NCI-H2171 (cell line): ENCODE results near the gene ZG16B.

ENCODE experiments used
- DNase-seq: peaks from one replicate; lab custom pipeline; 2025; lab: John Stamatoyannopoulos, UW

ZG16B gene

DNA sequence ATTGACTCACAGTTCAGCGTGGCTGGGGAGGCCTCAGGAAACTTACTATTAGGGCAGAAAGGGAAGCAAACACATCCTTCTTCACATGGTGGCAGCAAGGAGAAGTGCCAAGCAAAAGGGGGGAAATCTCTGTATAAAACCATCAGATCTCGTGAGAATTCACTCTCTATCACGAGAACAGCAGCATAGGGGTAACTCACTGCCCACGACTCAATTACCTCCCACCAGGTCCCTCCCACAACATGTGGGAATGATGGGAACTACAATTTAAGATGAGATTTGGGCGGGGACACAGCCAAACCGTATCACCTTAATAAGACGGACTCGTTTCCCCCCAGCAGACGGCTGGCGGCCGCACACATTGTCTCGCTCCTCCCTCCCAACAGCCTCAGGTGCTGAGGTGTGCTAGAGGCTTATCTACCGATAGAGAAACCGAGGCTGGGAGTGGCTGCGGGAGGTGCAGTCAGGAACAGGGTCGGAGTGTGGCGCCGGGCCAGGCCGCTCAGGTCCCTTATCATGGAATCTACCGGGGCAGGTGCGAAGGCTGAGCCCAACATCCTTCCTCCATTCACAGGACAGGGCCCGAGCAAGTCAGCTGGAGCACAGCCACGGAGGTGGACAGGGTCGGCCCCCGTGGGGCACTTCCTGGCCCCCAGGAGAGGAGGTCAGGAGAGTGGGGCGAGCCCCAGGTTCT, 4.9 kb upstream of the ZG16B start:
- DNase-seq: no peak

GRCh38 chr16:2825906-2826305, 4.2 kb upstream of the ZG16B start:
- DNase-seq: no peak

DNA sequence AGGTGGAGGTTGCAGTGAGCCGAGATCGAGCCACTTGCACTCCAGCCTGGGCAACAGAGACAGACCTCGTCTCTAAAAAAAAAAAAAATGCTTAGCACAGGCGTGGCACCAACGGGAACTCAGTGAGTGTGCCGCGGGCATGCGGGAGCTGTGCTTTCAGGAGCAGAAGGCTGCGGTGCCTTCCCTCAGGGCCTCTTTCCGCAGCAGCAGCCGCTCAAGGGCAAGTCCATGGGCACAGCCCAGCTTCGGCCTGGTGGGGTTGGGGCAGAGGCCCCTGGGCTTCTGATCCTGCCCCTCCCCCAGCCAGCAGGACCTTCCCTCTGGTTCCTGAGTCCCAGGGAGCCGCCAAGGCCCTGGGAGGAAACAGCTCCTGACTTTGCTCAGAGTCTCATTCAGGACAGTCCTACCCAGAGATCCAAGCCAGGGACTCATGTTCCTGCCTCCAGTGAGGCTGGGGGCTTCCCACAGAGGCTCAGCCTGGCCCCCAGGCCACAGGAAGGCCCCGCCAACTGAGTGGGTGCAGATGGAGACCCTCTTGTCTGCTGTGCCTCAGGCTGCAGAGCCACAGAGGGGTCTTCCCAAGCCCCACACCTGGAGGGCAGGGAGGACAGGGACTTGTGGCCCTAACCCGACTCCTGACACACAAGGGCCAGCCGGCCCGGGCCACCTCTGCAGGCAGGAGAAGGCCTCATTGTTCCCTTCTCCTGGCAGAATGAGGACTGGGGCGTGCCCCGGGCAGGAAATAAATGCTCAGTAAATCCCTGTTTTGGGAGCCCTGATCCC, 3.3 kb upstream of the ZG16B start:
- no peak for DNase-seq

DNA sequence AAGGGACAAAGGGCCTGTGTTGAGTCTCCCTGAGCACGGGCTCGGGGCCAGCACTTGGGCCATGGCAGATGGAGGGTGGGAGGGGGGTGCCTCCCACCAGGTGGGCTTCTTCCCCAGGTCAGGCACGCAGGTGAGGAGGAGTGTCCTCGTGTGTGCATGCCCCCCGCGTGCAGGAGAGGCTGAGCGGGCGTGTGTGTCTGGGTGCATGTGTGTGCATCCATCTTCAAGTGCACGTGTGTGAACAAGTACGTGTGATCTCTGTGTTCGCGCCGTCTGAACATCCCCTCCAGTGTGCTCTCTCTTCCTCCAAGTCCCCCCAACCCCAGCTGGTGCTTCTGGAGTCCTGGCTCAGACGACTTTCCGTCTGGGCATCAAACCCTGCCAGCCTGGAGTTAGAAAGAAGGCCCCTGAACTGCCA, 2.7 kb upstream of the ZG16B start:
- DNase-seq: no peak

GRCh38 chr16:2827831-2828520, 2.1 kb upstream of the ZG16B start:
- DNase-seq: no peak

DNA sequence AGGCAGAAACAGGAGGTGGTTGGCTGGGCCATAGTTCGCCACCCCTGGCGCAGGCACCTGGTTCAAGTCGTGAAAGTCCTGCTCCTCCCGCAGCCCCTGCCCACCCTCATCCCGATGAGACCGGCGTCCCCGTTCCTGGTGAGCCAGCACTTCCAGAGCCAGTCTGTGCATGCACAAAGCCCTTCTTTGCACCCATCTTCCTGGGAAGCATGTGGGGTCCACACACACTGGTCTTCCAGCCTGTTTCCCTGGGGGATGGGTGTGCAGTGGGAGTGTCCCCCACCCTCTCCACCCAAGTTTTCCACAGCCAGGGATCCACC, 1.6 kb upstream of the ZG16B start:
- DNase-seq: no peak

DNA sequence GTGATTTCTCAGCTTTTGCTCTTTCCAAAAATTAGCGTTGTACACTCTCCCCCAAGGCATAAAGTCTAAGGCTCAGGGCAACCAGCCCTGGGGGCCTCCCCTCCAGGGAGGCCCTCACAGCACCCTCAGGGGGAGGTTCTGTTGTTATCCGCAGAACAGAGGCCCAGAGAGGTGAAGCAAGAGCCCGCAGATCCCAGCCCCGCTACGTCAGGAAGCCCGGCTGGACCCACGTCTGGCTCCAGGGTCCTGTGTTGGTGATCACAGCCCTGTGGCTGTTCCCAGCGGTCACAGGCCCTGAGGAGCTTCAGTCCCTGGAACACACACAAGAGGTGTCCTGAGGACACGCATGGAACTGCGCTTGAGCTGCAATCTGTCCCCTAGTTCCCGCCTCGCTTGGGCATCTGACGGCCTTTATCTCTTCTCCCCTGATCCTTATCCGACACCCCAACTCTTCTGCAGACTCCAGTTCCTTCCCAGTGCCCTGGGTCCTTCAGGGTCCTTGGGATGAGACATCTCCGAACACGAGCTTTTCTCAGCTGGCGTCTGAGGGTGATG, 1.1 kb upstream of the ZG16B start:
- DNase-seq: no peak

GRCh38 chr16:2830355-2830695, 222 bp downstream of the ZG16B start:
- DNase-seq: no peak

GRCh38 chr16:2831203-2831602, 1.1 kb downstream of the ZG16B start:
- no peak for DNase-seq

- no peak for DNase-seq
Observed at GRCh38 chr16:2833776-2834175, 3.7 kb downstream of the ZG16B start.

GRCh38 chr16:2834968-2835367, 4.9 kb downstream of the ZG16B start:
- DNase-seq: no peak

DNA sequence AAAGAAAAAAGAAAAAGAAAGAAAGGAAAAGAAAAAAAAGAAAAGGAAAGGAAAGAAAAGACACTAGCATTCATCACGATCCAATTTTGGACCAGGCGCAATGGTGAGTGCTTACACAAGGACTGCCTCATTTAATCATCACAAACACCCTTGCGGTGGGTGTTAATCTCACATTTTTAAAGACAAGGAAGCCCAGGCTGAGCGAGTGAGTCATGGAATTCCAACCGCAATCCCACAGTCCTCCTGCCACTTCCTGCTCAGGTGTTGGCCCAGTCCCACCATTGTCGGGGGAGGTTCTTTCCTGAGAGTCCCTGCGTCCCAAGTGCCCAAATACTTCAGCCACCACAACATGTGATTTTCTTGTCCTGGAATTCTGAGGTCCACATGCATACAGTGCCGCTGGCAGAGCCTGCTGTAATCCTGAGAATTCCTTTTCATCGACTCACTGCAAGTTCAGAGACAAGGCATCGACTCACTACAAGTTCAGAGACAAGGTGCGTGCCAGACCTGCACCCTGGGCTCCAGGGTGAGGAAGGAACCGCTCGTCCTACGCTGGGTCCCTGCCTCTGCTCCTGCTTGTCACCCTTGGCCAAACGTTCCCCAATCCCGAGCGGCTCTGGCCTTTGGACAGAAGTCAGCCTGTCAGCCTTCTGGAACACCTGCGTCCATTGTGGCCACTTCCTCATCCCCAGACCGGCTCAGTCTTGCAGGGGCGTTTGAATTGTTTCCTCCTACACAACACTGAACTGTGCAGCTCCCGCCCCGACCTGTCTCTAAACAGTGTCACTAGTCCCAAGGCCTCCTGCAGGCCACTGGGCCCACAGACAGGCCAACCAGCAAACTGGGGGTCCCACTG, 5.8 kb downstream of the ZG16B start:
- DNase-seq: no peak

- DNase-seq: no peak
Observed at GRCh38 chr16:2836646-2837508, 6.8 kb downstream of the ZG16B start.

GRCh38 chr16:2838928-2839327, 8.8 kb downstream of the ZG16B start:
- no peak for DNase-seq

DNA sequence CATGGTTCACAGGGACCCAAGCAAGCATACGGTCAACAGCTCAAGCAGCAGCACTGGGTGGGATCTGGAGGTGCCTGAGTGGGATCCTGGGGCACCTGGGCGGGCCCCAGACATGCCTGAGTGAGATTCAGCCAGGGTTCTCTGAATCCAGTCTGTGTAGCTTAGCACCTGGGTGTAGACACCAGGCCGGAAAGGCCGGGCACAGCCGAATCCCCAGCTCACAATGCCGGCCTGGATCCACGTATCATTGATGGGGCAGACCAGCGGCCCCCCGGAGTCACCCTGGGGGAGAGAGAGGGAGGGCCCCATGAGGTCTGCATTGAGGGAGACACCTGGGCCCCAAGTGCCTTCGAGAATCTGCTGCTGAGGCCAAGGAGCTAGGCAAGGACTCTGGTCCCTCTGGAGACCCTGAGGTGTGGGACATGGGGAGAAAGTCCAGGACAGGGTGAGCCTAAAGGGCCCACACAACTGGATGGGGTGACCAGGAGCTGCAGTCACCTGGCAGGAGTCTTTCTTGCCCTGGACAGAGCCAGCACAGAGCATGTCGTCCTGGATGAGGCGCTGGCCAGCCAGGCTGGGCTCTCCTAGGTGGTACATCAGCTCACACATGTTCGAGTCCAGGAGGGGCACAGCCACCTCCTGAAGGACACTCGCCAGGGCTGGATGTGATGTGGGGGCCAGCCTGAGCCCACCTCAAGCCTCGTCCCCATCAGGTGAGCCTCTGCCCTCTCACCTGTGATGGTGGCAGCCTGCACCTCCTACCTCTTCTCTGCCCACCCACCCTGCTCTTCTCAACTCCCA, 9.7 kb downstream of the ZG16B start:
- no peak for DNase-seq

GRCh38 chr16:2840914-2841313, 10.8 kb downstream of the ZG16B start:
- DNase-seq: no peak

GRCh38 chr16:2841606-2842339, 11.7 kb downstream of the ZG16B start:
- no peak for DNase-seq

DNA sequence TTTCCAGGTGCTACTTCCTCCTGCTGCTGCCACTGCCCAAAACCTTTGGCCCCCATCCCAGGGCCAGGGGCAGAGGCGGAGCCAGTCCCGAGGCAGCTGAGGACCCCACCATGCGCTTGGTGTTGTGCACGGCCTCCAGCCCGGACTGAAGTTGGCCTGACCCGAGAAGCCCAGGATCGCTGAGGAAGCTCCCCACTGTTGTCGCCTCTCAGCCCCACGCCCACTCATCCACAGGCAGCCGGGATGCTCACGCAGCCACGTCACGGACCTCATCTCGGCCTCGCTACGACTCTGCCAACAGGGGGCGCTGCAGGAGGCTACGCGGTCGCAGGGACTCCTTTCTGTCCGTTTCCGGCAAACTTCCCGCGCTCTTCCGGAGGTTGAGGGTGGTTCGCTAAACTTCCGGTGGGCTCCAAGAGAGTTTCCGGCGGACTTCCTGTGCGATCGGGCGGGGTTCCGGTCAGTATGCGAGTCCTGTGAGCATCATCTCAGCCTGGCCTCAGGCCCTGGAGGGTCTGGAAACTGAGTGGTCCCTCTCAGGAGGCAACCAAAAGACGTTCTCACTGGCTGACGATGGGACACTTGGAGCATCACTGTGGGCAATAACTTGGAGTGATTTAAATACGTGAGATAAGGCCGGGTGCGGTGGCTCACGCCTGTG, 12.4 kb downstream of the ZG16B start:
- no peak for DNase-seq

- no peak for DNase-seq
Observed at GRCh38 chr16:2843526-2843925, 13.4 kb downstream of the ZG16B start.
